ENCODE data around the gene ADGRV1. TPM values are rescaled to one million over a fixed set of nuclear protein-coding genes. Genes with fewer than 3 reads are reported as not detected.

Gene ADGRV1
- total and polyA plus RNA-seq, 2 experiments from 2014 or later = 15.5 to 19.6 TPM

- TF ChIP-seq CTCF (IDR thresholded peaks at IDR 0.05; ENCODE audit: low read depth, low read length) = no peak
- Histone ChIP-seq H3K27ac (no peak overlapping the region), H3K27me3 (no peaks in the 10 kb centered on the region), H3K4me3 (no peak overlapping the region), H3K4me1 (ENCODE audit: low read depth) (peaks cover 7% of the 10 kb centered on the region), H3K9me3 (ENCODE audit: low read depth) (no peaks in the 10 kb centered on the region), H3K36me3 (no peaks in the 10 kb centered on the region)
- no peak for DNase-seq (ENCODE audit: low read depth in 1 of 2, low spot score in 1 of 2)
Measured at GRCh38 chr5:90890180-90890579, 331.6 kb downstream of the ADGRV1 start.

GRCh38 chr5:90894866-90895420 lies 336.3 kb downstream of the ADGRV1 start:
- H3K4me1 ChIP-seq (ENCODE audit: low read depth) = no peaks in the 10 kb centered on the region
- H3K27me3 ChIP-seq = no peaks in the 10 kb centered on the region
- DNase-seq (ENCODE audit: low read depth in 1 of 2, low spot score in 1 of 2) = no peak
- no peak for TF ChIP-seq CTCF (IDR thresholded peaks at IDR 0.05; ENCODE audit: low read depth, low read length)
- no peaks in the 10 kb centered on the region for H3K9me3 ChIP-seq (ENCODE audit: low read depth)
- H3K36me3 ChIP-seq = no peaks in the 10 kb centered on the region
- no peak overlapping the region for H3K27ac ChIP-seq
- no peak overlapping the region for H3K4me3 ChIP-seq

- TF ChIP-seq CTCF (IDR thresholded peaks at IDR 0.05; ENCODE audit: low read depth, low read length) = no peak
- no peak for DNase-seq (ENCODE audit: low read depth in 1 of 2, low spot score in 1 of 2)
Measured at GRCh38 chr5:90897618-90898017, 339.0 kb downstream of the ADGRV1 start.

GRCh38 chr5:90898326-90899013 lies 339.9 kb downstream of the ADGRV1 start:
- TF ChIP-seq CTCF (IDR thresholded peaks at IDR 0.05; ENCODE audit: low read depth, low read length) = no peak

More at GRCh38 chr5:90897618-90898017, 339.0 kb downstream of the ADGRV1 start:
- Histone ChIP-seq H3K27me3 (no peaks in the 10 kb centered on the region), H3K9me3 (ENCODE audit: low read depth) (no peaks in the 10 kb centered on the region), H3K36me3 (no peaks in the 10 kb centered on the region), H3K4me1 (ENCODE audit: low read depth) (no peaks in the 10 kb centered on the region), H3K27ac (no peak overlapping the region), H3K4me3 (no peak overlapping the region)

GRCh38 chr5:90899014-90899604 lies 340.5 kb downstream of the ADGRV1 start:
- Histone ChIP-seq H3K27ac (no peak overlapping the region), H3K4me3 (no peak overlapping the region), H3K4me1 (ENCODE audit: low read depth) (no peaks in the 10 kb centered on the region), H3K36me3 (no peaks in the 10 kb centered on the region), H3K27me3 (no peaks in the 10 kb centered on the region), H3K9me3 (ENCODE audit: low read depth) (no peaks in the 10 kb centered on the region)
- no peak for DNase-seq (ENCODE audit: low read depth in 1 of 2, low spot score in 1 of 2)
- no peak for TF ChIP-seq CTCF (IDR thresholded peaks at IDR 0.05; ENCODE audit: low read depth, low read length)

More at GRCh38 chr5:90898326-90899013, 339.9 kb downstream of the ADGRV1 start:
- H3K9me3 ChIP-seq (ENCODE audit: low read depth) = no peaks in the 10 kb centered on the region
- H3K27ac ChIP-seq = no peak overlapping the region
- no peaks in the 10 kb centered on the region for H3K27me3 ChIP-seq
- H3K4me1 ChIP-seq (ENCODE audit: low read depth) = no peaks in the 10 kb centered on the region
- peak in 1 of 2 donors; percentile 20 for DNase-seq (ENCODE audit: low read depth in 1 of 2, low spot score in 1 of 2)
- H3K4me3 ChIP-seq = no peak overlapping the region
- no peaks in the 10 kb centered on the region for H3K36me3 ChIP-seq
